DOHH2 (cell line): ENCODE results near the gene GLI2.

Experiments used
- H3F3A ChIP-seq: fragments of 200-600 bp; sonication (generic), shearing (Covaris generic); 2 replicates; pipeline ENCODE4 v1.6.0; 2016; ENCODE audit warnings: antibody characterized with exemption, mild to moderate bottlenecking; ENCODE audit not compliant: control insufficient read depth, insufficient read depth
- H3K27ac ChIP-seq: fragments of 200-600 bp; sonication (generic); 2 replicates; pipeline ENCODE4 v1.5.1; 2014; ENCODE audit warnings: low read depth, mild to moderate bottlenecking, low read length, moderate library complexity
- H3K27me3 ChIP-seq: fragments of 200-600 bp; sonication (generic); 2 replicates; pipeline ENCODE4 v1.6.1; 2014; ENCODE audit warnings: mild to moderate bottlenecking, low read length, mixed read lengths; ENCODE audit not compliant: control insufficient read depth
- H3K36me3 ChIP-seq: fragments of 200-600 bp; sonication (generic); 2 replicates; pipeline ENCODE4 v1.6.1; 2014; ENCODE audit warnings: mild to moderate bottlenecking, low read length, moderate library complexity, mixed read lengths; ENCODE audit not compliant: control insufficient read depth
- H3K4me1 ChIP-seq: fragments of 200-600 bp; sonication (generic); 2 replicates; pipeline ENCODE4 v1.6.1; 2014; ENCODE audit warnings: mild to moderate bottlenecking, low read length, mixed read lengths; ENCODE audit not compliant: control insufficient read depth
- H3K4me2 ChIP-seq: fragments of 200-600 bp; sonication (generic); 2 replicates; pipeline ENCODE4 v1.6.0; 2014; ENCODE audit warnings: mild to moderate bottlenecking, low read length, moderate library complexity
- H3K4me3 ChIP-seq: fragments of 200-600 bp; sonication (generic); 2 replicates; pipeline ENCODE4 v1.5.1; 2014; ENCODE audit warnings: mild to moderate bottlenecking, low read length, mixed read lengths
- H3K79me2 ChIP-seq: fragments of 200-600 bp; sonication (generic); 2 replicates; pipeline ENCODE4 v1.6.1; 2014; ENCODE audit warnings: mild to moderate bottlenecking, low read length, mixed read lengths; ENCODE audit not compliant: control insufficient read depth
- H3K9me2 ChIP-seq: fragments of 200-600 bp; sonication (generic); replicated peaks from 2 replicates; pipeline ENCODE4 v1.6.1; 2014; ENCODE audit warnings: mild to moderate bottlenecking, low read length, mixed read lengths; ENCODE audit not compliant: control insufficient read depth
- H3K9me3 ChIP-seq: fragments of 200-600 bp; sonication (generic); 2 replicates; pipeline ENCODE4 v1.6.1; 2014; ENCODE audit warnings: antibody characterized with exemption, low read length, mixed read lengths; ENCODE audit not compliant: control insufficient read depth, insufficient read depth
- H4K20me1 ChIP-seq: fragments of 200-600 bp; sonication (generic); 2 replicates; pipeline ENCODE4 v1.6.0; 2014; ENCODE audit warnings: low read depth, mild to moderate bottlenecking, antibody characterized with exemption, low read length, moderate library complexity; ENCODE audit not compliant: control insufficient read depth, insufficient read depth
- CTCF ChIP-seq: fragments of 200-600 bp; sonication (generic); IDR thresholded peaks from one replicate; pipeline ENCODE4 v1.5.1; 2014; ENCODE audit warnings: antibody characterized with exemption, mild to moderate bottlenecking, low read depth, low read length; ENCODE audit not compliant: poor library complexity, severe bottlenecking
- EZH2phosphoT487 ChIP-seq: fragments of 200-600 bp; sonication (generic); IDR thresholded peaks from 2 replicates; pipeline ENCODE4 v1.6.1; 2017; ENCODE audit warnings: borderline replicate concordance, mild to moderate bottlenecking, antibody characterized with exemption, low read length, moderate library complexity, mixed read lengths

GLI2 gene

GRCh38 chr2:120710256-120710655, 25.4 kb upstream of the GLI2 start:
- TF ChIP-seq EZH2phosphoT487 (no peak), CTCF (no peak)
- no peaks in the 10 kb centered on the region for H3F3A ChIP-seq
- no peaks in the 10 kb centered on the region for H4K20me1 ChIP-seq
- no peak overlapping the region for H3K4me2 ChIP-seq
- H3K27me3 ChIP-seq: no peaks in the 10 kb centered on the region
- no peak overlapping the region for H3K4me3 ChIP-seq
- H3K36me3 ChIP-seq: no peaks in the 10 kb centered on the region
- H3K9me3 ChIP-seq: no peaks in the 10 kb centered on the region
- H3K27ac ChIP-seq: no peak overlapping the region
- H3K79me2 ChIP-seq: no peaks in the 10 kb centered on the region
- no peaks in the 10 kb centered on the region for H3K4me1 ChIP-seq
- H3K9me2 ChIP-seq: no peaks in the 10 kb centered on the region

- Histone ChIP-seq H4K20me1 (no peaks in the 10 kb centered on the region), H3K27ac (no peak overlapping the region), H3K9me2 (no peaks in the 10 kb centered on the region), H3K36me3 (no peaks in the 10 kb centered on the region), H3K9me3 (no peaks in the 10 kb centered on the region), H3K27me3 (no peaks in the 10 kb centered on the region), H3K79me2 (no peaks in the 10 kb centered on the region), H3F3A (no peaks in the 10 kb centered on the region), H3K4me3 (no peak overlapping the region), H3K4me1 (no peaks in the 10 kb centered on the region), H3K4me2 (no peak overlapping the region)
- TF ChIP-seq CTCF (no peak), EZH2phosphoT487 (no peak)
Measured at GRCh38 chr2:120711694-120712093, 24.0 kb upstream of the GLI2 start.

DNA sequence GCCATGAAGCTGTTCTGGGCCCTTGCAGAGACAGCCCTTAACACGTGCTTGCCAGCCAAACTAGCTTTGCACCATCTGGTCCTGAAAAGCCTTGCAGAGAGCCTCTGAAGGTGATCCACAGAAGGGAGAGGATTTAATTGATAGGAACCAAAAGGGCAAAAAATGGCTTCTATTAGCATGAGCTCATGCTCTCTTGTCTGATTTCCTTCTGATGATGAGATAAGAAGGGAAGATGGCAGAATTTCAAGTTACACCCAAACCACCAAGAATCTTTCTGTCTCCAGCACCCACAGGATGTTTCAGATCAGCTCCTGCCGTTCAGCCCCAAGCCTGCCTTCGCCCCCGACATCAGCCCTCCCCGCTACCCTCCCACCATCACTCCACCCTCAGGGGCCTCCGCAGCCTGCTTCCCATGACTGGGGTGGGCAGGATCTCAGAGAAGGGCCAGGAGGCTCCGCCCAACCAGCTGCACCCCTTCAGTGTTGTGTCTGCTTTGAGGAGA, 23.4 kb upstream of the GLI2 start:
- no peak overlapping the region for H3K27ac ChIP-seq
- H3K4me2 ChIP-seq: no peak overlapping the region
- TF ChIP-seq EZH2phosphoT487 (no peak), CTCF (no peak)
- no peaks in the 10 kb centered on the region for H3K4me1 ChIP-seq
- H3K79me2 ChIP-seq: no peaks in the 10 kb centered on the region
- H3K27me3 ChIP-seq: no peaks in the 10 kb centered on the region
- H3K9me2 ChIP-seq: no peaks in the 10 kb centered on the region
- no peaks in the 10 kb centered on the region for H3F3A ChIP-seq
- H4K20me1 ChIP-seq: no peaks in the 10 kb centered on the region
- no peaks in the 10 kb centered on the region for H3K36me3 ChIP-seq
- H3K9me3 ChIP-seq: no peaks in the 10 kb centered on the region
- no peak overlapping the region for H3K4me3 ChIP-seq

DNA sequence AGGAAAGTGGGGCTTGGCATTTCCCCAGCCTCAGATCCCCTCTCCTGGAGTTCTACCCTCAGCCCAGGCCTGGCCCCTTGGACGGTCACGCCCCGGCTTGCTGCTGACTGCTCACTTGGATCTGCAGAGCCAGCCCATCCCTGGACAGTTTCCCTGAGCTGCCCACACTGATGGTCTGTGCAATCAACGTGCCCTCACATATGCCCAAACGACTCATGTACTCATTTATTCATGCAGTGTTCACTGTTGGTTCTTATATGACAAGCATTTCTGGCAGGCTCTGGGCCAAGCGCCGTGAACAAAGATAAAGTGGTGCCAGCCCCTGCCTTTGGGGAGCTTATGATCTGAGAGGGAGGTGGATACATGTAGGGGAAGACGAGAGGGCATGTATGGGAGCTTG, 20.3 kb upstream of the GLI2 start:
- H4K20me1 ChIP-seq: no peaks in the 10 kb centered on the region
- H3K27me3 ChIP-seq: no peaks in the 10 kb centered on the region
- no peaks in the 10 kb centered on the region for H3F3A ChIP-seq
- H3K27ac ChIP-seq: no peak overlapping the region
- no peak overlapping the region for H3K4me3 ChIP-seq
- H3K9me2 ChIP-seq: no peaks in the 10 kb centered on the region
- H3K36me3 ChIP-seq: no peaks in the 10 kb centered on the region
- no peaks in the 10 kb centered on the region for H3K4me1 ChIP-seq
- TF ChIP-seq CTCF (no peak), EZH2phosphoT487 (no peak)
- H3K9me3 ChIP-seq: no peaks in the 10 kb centered on the region
- H3K79me2 ChIP-seq: no peaks in the 10 kb centered on the region
- H3K4me2 ChIP-seq: no peak overlapping the region
